Measurements from ENCODE around the gene UROC1.
A peak's percentile ranks its signal among the peaks of the same experiment; 100 is the strongest.

UROC1 gene

GRCh38 chr3:126522363-126522788 is 4.8 kb upstream of the UROC1 start:
- no peak overlapping the region for H2BK15ac ChIP-seq (replicated peaks; ENCODE audit: low read depth)

GRCh38 chr3:126521122-126521891 is 3.7 kb upstream of the UROC1 start:
- Histone ChIP-seq H3K27me3 (ENCODE audit: insufficient read depth, low read length, poor library complexity) (no peaks in the 10 kb centered on the region), H2AK5ac (ENCODE audit: low read length) (no peak overlapping the region), H3K27ac (ENCODE audit: low read depth, low read length) (no peak overlapping the region), H3K4me3 (ENCODE audit: low read length) (no peak overlapping the region), H3K23ac (ENCODE audit: low read length) (no peak overlapping the region), H3K18ac (ENCODE audit: low read length) (no peak overlapping the region), H3K79me2 (ENCODE audit: control insufficient read depth, insufficient read depth, low read length) (no peaks in the 10 kb centered on the region), H4K8ac (ENCODE audit: low read depth, low read length) (no peak overlapping the region), H3K79me1 (ENCODE audit: low read length) (no peaks in the 10 kb centered on the region), H3K4ac (ENCODE audit: low read depth, low read length) (no peak overlapping the region), H4K5ac (ENCODE audit: low read length) (no peak overlapping the region), H3K9ac (ENCODE audit: low read length) (no peak overlapping the region), H2BK120ac (ENCODE audit: low read depth, low read length) (no peak overlapping the region), H3K36me3 (ENCODE audit: control insufficient read depth, insufficient read depth, low read length) (no peaks in the 10 kb centered on the region), H3K4me1 (ENCODE audit: control insufficient read depth, low read depth, low read length) (peaks cover 2% of the 10 kb centered on the region), H2BK5ac (ENCODE audit: low read length) (no peak overlapping the region), H3K4me2 (ENCODE audit: low read length) (no peak overlapping the region), H3K56ac (ENCODE audit: low read length) (no peak overlapping the region), H2BK15ac (replicated peaks; ENCODE audit: low read depth) (no peak overlapping the region)
- no CpG with 5 or more reads among the region's 11 CpGs for WGBS (ENCODE audit: extremely low coverage, insufficient coverage, low lambda C conversion rate)
- no peak for DNase-seq

More at GRCh38 chr3:126522363-126522788, 4.8 kb upstream of the UROC1 start:
- Histone ChIP-seq H2BK120ac (ENCODE audit: low read depth, low read length) (no peak overlapping the region), H3K56ac (ENCODE audit: low read length) (no peak overlapping the region), H3K27ac (ENCODE audit: low read depth, low read length) (no peak overlapping the region), H3K23ac (ENCODE audit: low read length) (no peak overlapping the region), H3K79me1 (ENCODE audit: low read length) (no peaks in the 10 kb centered on the region), H4K5ac (ENCODE audit: low read length) (no peak overlapping the region), H2AK5ac (ENCODE audit: low read length) (no peak overlapping the region), H3K4me1 (ENCODE audit: control insufficient read depth, low read depth, low read length) (peaks cover 2% of the 10 kb centered on the region), H3K36me3 (ENCODE audit: control insufficient read depth, insufficient read depth, low read length) (no peaks in the 10 kb centered on the region), H3K4me3 (ENCODE audit: low read length) (no peak overlapping the region), H3K79me2 (ENCODE audit: control insufficient read depth, insufficient read depth, low read length) (no peaks in the 10 kb centered on the region), H2BK5ac (ENCODE audit: low read length) (no peak overlapping the region), H4K8ac (ENCODE audit: low read depth, low read length) (no peak overlapping the region), H3K4ac (ENCODE audit: low read depth, low read length) (no peak overlapping the region), H3K27me3 (ENCODE audit: insufficient read depth, low read length, poor library complexity) (no peaks in the 10 kb centered on the region), H3K9ac (ENCODE audit: low read length) (no peak overlapping the region), H3K4me2 (ENCODE audit: low read length) (no peak overlapping the region), H3K18ac (ENCODE audit: low read length) (no peak overlapping the region)
- WGBS (ENCODE audit: extremely low coverage, insufficient coverage, low lambda C conversion rate) = no CpG with 5 or more reads among the region's 6 CpGs
- DNase-seq = peak; percentile 64

GRCh38 chr3:126519506-126520455 is 2.2 kb upstream of the UROC1 start:
- no peak overlapping the region for H3K4me3 ChIP-seq (ENCODE audit: low read length)
- no peak overlapping the region for H2BK120ac ChIP-seq (ENCODE audit: low read depth, low read length)
- H3K27me3 ChIP-seq (ENCODE audit: insufficient read depth, low read length, poor library complexity) = no peaks in the 10 kb centered on the region
- H2AK5ac ChIP-seq (ENCODE audit: low read length) = no peak overlapping the region
- no peak overlapping the region for H3K56ac ChIP-seq (ENCODE audit: low read length)
- H2BK5ac ChIP-seq (ENCODE audit: low read length) = no peak overlapping the region
- no peak overlapping the region for H3K18ac ChIP-seq (ENCODE audit: low read length)
- no peak overlapping the region for H3K4me2 ChIP-seq (ENCODE audit: low read length)
- WGBS (ENCODE audit: extremely low coverage, insufficient coverage, low lambda C conversion rate) = no CpG with 5 or more reads among the region's 10 CpGs
- peaks cover 2% of the 10 kb centered on the region for H3K4me1 ChIP-seq (ENCODE audit: control insufficient read depth, low read depth, low read length)
- H4K5ac ChIP-seq (ENCODE audit: low read length) = no peak overlapping the region
- no peak overlapping the region for H3K9ac ChIP-seq (ENCODE audit: low read length)
- DNase-seq = no peak
- no peaks in the 10 kb centered on the region for H3K79me1 ChIP-seq (ENCODE audit: low read length)
- no peaks in the 10 kb centered on the region for H3K79me2 ChIP-seq (ENCODE audit: control insufficient read depth, insufficient read depth, low read length)
- no peak overlapping the region for H2BK15ac ChIP-seq (replicated peaks; ENCODE audit: low read depth)
- H3K36me3 ChIP-seq (ENCODE audit: control insufficient read depth, insufficient read depth, low read length) = no peaks in the 10 kb centered on the region
- H4K8ac ChIP-seq (ENCODE audit: low read depth, low read length) = no peak overlapping the region
- H3K23ac ChIP-seq (ENCODE audit: low read length) = no peak overlapping the region
- H3K27ac ChIP-seq (ENCODE audit: low read depth, low read length) = no peak overlapping the region
- no peak overlapping the region for H3K4ac ChIP-seq (ENCODE audit: low read depth, low read length)

GRCh38 chr3:126518779-126519177 is 1.2 kb upstream of the UROC1 start:
- H3K9ac ChIP-seq (ENCODE audit: low read length) = no peak overlapping the region
- no peaks in the 10 kb centered on the region for H3K36me3 ChIP-seq (ENCODE audit: control insufficient read depth, insufficient read depth, low read length)
- H3K79me1 ChIP-seq (ENCODE audit: low read length) = no peaks in the 10 kb centered on the region
- no peak overlapping the region for H3K4me2 ChIP-seq (ENCODE audit: low read length)
- no peak overlapping the region for H2AK5ac ChIP-seq (ENCODE audit: low read length)
- no peak overlapping the region for H2BK5ac ChIP-seq (ENCODE audit: low read length)
- H3K79me2 ChIP-seq (ENCODE audit: control insufficient read depth, insufficient read depth, low read length) = no peaks in the 10 kb centered on the region
- H3K4me1 ChIP-seq (ENCODE audit: control insufficient read depth, low read depth, low read length) = peaks cover 1% of the 10 kb centered on the region
- no peak overlapping the region for H3K18ac ChIP-seq (ENCODE audit: low read length)
- H3K27me3 ChIP-seq (ENCODE audit: insufficient read depth, low read length, poor library complexity) = no peaks in the 10 kb centered on the region
- DNase-seq = no peak
- no peak overlapping the region for H3K27ac ChIP-seq (ENCODE audit: low read depth, low read length)
- no CpG with 5 or more reads among the region's 4 CpGs for WGBS (ENCODE audit: extremely low coverage, insufficient coverage, low lambda C conversion rate)
- no peak overlapping the region for H4K5ac ChIP-seq (ENCODE audit: low read length)
- no peak overlapping the region for H3K56ac ChIP-seq (ENCODE audit: low read length)
- no peak overlapping the region for H2BK15ac ChIP-seq (replicated peaks; ENCODE audit: low read depth)
- no peak overlapping the region for H3K23ac ChIP-seq (ENCODE audit: low read length)
- H3K4ac ChIP-seq (ENCODE audit: low read depth, low read length) = no peak overlapping the region
- H4K8ac ChIP-seq (ENCODE audit: low read depth, low read length) = no peak overlapping the region
- no peak overlapping the region for H3K4me3 ChIP-seq (ENCODE audit: low read length)
- H2BK120ac ChIP-seq (ENCODE audit: low read depth, low read length) = no peak overlapping the region

- Histone ChIP-seq H4K8ac (ENCODE audit: low read depth, low read length) (no peak overlapping the region), H3K79me1 (ENCODE audit: low read length) (no peaks in the 10 kb centered on the region), H3K36me3 (ENCODE audit: control insufficient read depth, insufficient read depth, low read length) (no peaks in the 10 kb centered on the region), H3K4me2 (ENCODE audit: low read length) (no peak overlapping the region), H2BK5ac (ENCODE audit: low read length) (no peak overlapping the region), H3K4me1 (ENCODE audit: control insufficient read depth, low read depth, low read length) (no peaks in the 10 kb centered on the region), H3K79me2 (ENCODE audit: control insufficient read depth, insufficient read depth, low read length) (no peaks in the 10 kb centered on the region), H3K23ac (ENCODE audit: low read length) (no peak overlapping the region), H3K27ac (ENCODE audit: low read depth, low read length) (no peak overlapping the region), H3K18ac (ENCODE audit: low read length) (no peak overlapping the region), H2BK15ac (replicated peaks; ENCODE audit: low read depth) (no peak overlapping the region), H3K9ac (ENCODE audit: low read length) (no peak overlapping the region), H2AK5ac (ENCODE audit: low read length) (no peak overlapping the region), H3K27me3 (ENCODE audit: insufficient read depth, low read length, poor library complexity) (no peaks in the 10 kb centered on the region), H2BK120ac (ENCODE audit: low read depth, low read length) (no peak overlapping the region), H3K4me3 (ENCODE audit: low read length) (no peak overlapping the region), H3K56ac (ENCODE audit: low read length) (no peak overlapping the region), H4K5ac (ENCODE audit: low read length) (no peak overlapping the region), H3K4ac (ENCODE audit: low read depth, low read length) (no peak overlapping the region)
- no peak for DNase-seq
- no CpG with 5 or more reads among the region's 15 CpGs for WGBS (ENCODE audit: extremely low coverage, insufficient coverage, low lambda C conversion rate)
These were observed 609 bp upstream of the UROC1 start for GRCh38 chr3:126517986-126518778.

Data from mesendoderm (in vitro differentiated cells).